BLaER1 treated with 17β-estradiol and CSF1 and Interleukin-3, amounts not matched to agents 10 nM and 100 nM (cell line): ENCODE results near the gene TMEM218.

Experiments
- H3K27ac ChIP-seq, 11 experiments: shearing (Covaris generic); formaldehyde crosslinking; 2 replicates each; pipeline ENCODE4 v1.8.1; 2022
- H3K27me3 ChIP-seq, 11 experiments: shearing (Covaris generic); formaldehyde crosslinking; 2 replicates each; pipeline ENCODE4 v1.8.1; 2022
- H3K36me3 ChIP-seq, 11 experiments: shearing (Covaris generic); formaldehyde crosslinking; 2 replicates each; pipeline ENCODE4 v1.8.1; 2022
- H3K4me1 ChIP-seq, 10 experiments: shearing (Covaris generic); formaldehyde crosslinking; 2 replicates each; pipeline ENCODE4 v1.8.1; 2022
- H3K4me2 ChIP-seq, 11 experiments: shearing (Covaris generic); formaldehyde crosslinking; 2 replicates each; pipeline ENCODE4 v1.8.1; 2022
- H3K4me3 ChIP-seq, 10 experiments: shearing (Covaris generic); formaldehyde crosslinking; 2 replicates each; pipeline ENCODE4 v1.8.1; 2022
- H3K9ac ChIP-seq, 11 experiments: shearing (Covaris generic); formaldehyde crosslinking; 2 replicates each; pipeline ENCODE4 v1.8.1; 2022
- H3K9me3 ChIP-seq, 11 experiments: shearing (Covaris generic); formaldehyde crosslinking; replicated peaks in 1 of 11; 2 replicates each; pipeline ENCODE4 v1.8.1; 2022
- H4K20me1 ChIP-seq, 11 experiments: shearing (Covaris generic); formaldehyde crosslinking; 2 replicates each; pipeline ENCODE4 v1.8.1; 2022
- Cebpa-rat ChIP-seq, 11 experiments: shearing (Covaris generic); IDR thresholded peaks; 2 replicates each; pipeline ENCODE4 v1.8.1; 2022

Gene TMEM218

DNA sequence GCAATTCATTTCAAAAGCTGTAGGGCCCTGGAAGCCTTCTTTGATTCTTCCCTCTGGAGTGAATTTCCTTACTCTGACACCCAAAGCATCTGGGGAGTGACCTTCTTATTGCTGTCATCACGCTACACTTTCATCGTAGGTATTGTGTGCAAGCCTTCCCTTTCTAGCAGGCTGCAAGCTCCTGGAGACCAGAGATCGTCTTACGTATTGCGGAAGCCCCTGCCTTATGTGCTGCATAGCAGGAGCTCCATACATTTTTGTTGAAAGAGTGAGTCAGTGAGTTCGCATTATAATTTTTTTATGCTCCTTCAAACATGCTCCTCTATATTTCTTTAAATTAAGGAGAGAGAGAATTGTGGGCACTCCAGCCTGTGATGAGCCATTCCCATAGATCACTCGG is 21.2 kb upstream of the TMEM218 start:
- H3K27me3 ChIP-seq, result no peaks in the 10 kb centered on the region
- H4K20me1 ChIP-seq, result no peaks in the 10 kb centered on the region
- TF ChIP-seq Cebpa-rat (IDR thresholded peaks at IDR 0.05), result no peak
- no peaks in the 10 kb centered on the region for H3K9me3 ChIP-seq
- no peaks in the 10 kb centered on the region for H3K36me3 ChIP-seq
- no peak overlapping the region for H3K4me3 ChIP-seq
- H3K4me1 ChIP-seq, result peaks cover 0 to 9% (median 0%) of the 10 kb centered on the region in 10 experiments; a peak in 3 of 20 replicates
- H3K4me2 ChIP-seq, result no peak overlapping the region
- H3K9ac ChIP-seq, result no peak overlapping the region
- H3K27ac ChIP-seq, result no peak overlapping the region

DNA sequence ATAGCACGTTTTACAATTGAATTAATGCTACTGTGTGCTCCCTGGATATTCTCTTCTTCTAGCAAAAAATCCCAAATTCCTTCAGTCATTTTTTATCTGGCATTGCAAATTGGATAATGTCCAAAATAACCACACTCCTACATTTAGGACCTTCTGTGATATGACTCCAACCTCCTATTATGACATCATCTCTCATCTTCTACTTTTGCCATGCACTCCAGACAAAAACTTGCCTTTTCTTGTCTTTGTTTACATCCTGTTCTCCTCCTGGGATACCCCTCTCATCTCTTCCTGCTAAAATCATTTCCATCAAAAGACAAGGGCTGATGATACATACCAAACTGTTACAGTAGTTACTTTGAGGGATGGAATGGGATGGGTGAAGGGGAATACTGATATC is 20.6 kb upstream of the TMEM218 start:
- Histone ChIP-seq H3K4me1 (peaks cover 0 to 9% (median 0%) of the 10 kb centered on the region in 10 experiments; a peak in 3 of 20 replicates), H3K36me3 (no peaks in the 10 kb centered on the region), H3K4me3 (no peak overlapping the region), H4K20me1 (no peaks in the 10 kb centered on the region), H3K27ac (no peak overlapping the region), H3K27me3 (no peaks in the 10 kb centered on the region), H3K9ac (no peak overlapping the region), H3K9me3 (no peaks in the 10 kb centered on the region), H3K4me2 (no peak overlapping the region)
- TF ChIP-seq Cebpa-rat (IDR thresholded peaks at IDR 0.05), result no peak

DNA sequence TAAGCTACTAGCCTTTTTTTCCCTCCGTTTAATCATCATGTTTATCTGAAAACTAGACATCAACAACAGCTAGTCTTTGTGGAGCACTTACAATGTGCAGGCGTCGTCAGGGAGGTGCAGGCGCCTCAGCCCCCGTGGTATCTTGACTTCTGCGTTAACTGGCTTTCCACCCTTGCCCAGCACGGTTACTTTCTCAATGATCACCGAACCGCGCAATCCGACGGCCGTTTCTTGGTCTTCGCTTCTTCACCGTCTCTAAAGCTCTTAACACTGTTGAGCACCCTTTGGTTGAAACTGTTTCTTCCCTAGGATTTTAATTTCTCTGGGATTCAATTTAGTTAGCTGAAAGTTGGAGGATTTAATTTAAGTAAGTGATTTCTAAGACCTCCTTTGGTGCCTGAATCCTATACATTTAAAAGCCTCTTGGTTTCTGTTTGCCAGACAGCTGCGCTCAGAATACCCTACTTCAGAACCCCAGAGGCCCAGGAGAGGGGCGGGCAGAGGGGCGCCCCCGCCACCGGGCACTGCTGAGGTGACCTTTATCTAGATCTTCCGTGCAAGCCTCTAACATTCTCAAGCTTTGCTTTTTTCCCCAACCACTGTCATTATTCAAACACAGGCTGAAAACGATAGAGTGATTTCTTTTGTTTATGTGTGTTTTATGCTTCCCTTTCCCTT is 18.0 kb upstream of the TMEM218 start:
- no peak overlapping the region for H3K27ac ChIP-seq
- H4K20me1 ChIP-seq, result no peaks in the 10 kb centered on the region
- TF ChIP-seq Cebpa-rat (IDR thresholded peaks at IDR 0.05), result no peak

DNA sequence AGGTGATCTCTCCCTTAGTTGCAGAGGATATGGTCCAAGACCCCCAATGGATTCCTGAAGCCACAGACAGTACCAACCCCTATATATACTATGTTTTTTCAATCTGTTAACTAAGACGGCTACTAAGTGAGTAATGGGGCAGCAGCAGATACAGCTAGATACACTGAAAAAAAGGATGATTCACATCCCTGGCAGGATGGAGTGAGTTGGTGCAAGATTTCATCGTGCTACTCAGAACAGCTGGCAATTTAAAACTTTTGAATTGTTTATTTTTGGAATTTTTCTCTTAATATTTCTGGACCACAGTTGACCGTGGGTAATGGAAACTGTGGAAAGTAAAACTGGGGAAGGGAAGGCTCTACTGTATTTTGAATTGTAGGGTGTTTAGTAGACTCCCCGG is 17.0 kb upstream of the TMEM218 start:
- Histone ChIP-seq H3K4me1 (peaks cover 0 to 19% (median 5%) of the 10 kb centered on the region in 10 experiments; a peak in 10 of 20 replicates), H3K4me3 (no peak overlapping the region), H3K27ac (no peak overlapping the region), H3K4me2 (no peak overlapping the region), H3K36me3 (no peaks in the 10 kb centered on the region), H3K27me3 (no peaks in the 10 kb centered on the region), H3K9me3 (peaks cover 0 to 4% (median 0%) of the 10 kb centered on the region in 11 experiments; a peak in 1 of 22 replicates), H4K20me1 (no peaks in the 10 kb centered on the region), H3K9ac (no peak overlapping the region)
- TF ChIP-seq Cebpa-rat (IDR thresholded peaks at IDR 0.05), result no peak

More for the DNA sequence above, 18.0 kb upstream of the TMEM218 start:
- H3K4me1 ChIP-seq, result peaks cover 0 to 9% (median 2%) of the 10 kb centered on the region in 10 experiments; a peak in 9 of 20 replicates
- no peaks in the 10 kb centered on the region for H3K36me3 ChIP-seq
- no peaks in the 10 kb centered on the region for H3K9me3 ChIP-seq
- no peak overlapping the region for H3K4me3 ChIP-seq
- H3K9ac ChIP-seq, result no peak overlapping the region
- H3K4me2 ChIP-seq, result no peak overlapping the region
- no peaks in the 10 kb centered on the region for H3K27me3 ChIP-seq

DNA sequence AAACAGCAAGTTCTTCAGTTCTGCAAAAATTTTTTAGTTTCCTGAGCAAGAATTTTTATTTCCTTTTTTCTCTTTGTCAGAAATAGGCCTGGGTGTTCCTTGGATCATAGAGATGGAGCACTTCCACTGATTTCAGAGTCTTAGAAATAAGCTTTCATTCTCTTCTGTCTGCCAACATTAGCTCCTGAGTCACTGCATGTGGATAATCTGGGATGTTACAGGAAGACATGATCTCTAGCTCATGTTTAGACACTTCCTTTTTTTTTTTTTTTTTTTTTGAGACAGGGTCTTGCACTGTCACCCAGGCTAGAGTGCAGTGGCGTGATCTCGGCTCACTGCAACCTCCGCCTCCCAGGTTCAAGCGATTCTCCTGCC is 13.2 kb upstream of the TMEM218 start:
- H3K9me3 ChIP-seq, result peaks cover 0 to 4% (median 0%) of the 10 kb centered on the region in 11 experiments; a peak in 1 of 22 replicates
- H3K4me2 ChIP-seq, result peak overlapping the region in 4 of 11 experiments; percentile 48 to 75 (median 61); a peak in 8 of 22 replicates
- no peaks in the 10 kb centered on the region for H3K36me3 ChIP-seq
- H3K27me3 ChIP-seq, result no peaks in the 10 kb centered on the region
- H4K20me1 ChIP-seq, result no peaks in the 10 kb centered on the region
- no peak overlapping the region for H3K27ac ChIP-seq
- H3K9ac ChIP-seq, result no peak overlapping the region
- peaks cover 0 to 23% (median 5%) of the 10 kb centered on the region in 10 experiments; a peak in 10 of 20 replicates for H3K4me1 ChIP-seq
- no peak for TF ChIP-seq Cebpa-rat (IDR thresholded peaks at IDR 0.05)
- H3K4me3 ChIP-seq, result no peak overlapping the region

DNA sequence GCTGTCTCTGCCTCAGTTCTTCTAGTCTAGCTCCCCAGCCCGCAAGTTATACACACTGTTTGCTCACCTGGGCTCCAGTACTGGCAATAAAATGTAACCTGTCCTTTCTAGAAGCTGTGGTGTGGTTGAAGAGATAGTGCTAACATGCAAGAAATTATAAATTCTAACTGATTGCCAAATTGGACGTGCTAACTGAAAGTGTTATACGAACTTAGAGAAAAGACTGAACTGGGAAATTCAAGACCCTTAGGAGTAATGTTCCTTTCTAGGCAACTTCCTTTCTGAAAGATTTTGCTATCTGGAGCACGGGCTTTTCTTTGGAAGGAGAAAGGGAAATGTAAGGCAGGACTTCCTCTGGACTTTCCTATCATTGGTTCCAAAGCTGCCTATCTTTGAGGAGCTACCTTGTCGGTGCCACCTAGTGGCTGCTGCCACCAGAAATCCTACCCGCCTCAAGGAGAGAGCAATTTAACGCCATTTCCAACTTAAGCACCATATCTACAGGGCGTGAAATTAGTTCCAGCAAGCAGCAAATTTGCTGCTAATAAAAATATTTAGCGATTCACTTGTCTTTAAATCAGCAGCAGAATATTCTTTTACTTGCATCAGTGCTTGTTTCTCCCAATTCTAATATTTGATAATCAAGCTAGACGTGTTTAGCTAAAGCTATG is 12.7 kb upstream of the TMEM218 start:
- peaks cover 0 to 4% (median 0%) of the 10 kb centered on the region in 11 experiments; a peak in 1 of 22 replicates for H3K9me3 ChIP-seq
- no peaks in the 10 kb centered on the region for H3K27me3 ChIP-seq
- H3K4me3 ChIP-seq, result no peak overlapping the region
- H3K9ac ChIP-seq, result no peak overlapping the region
- no peak for TF ChIP-seq Cebpa-rat (IDR thresholded peaks at IDR 0.05)
- no peaks in the 10 kb centered on the region for H4K20me1 ChIP-seq
- H3K4me1 ChIP-seq, result peaks cover 0 to 23% (median 5%) of the 10 kb centered on the region in 10 experiments; a peak in 10 of 20 replicates
- peak overlapping the region in 4 of 11 experiments; percentile 48 to 75 (median 61); a peak in 8 of 22 replicates for H3K4me2 ChIP-seq
- H3K36me3 ChIP-seq, result no peaks in the 10 kb centered on the region
- no peak overlapping the region for H3K27ac ChIP-seq

DNA sequence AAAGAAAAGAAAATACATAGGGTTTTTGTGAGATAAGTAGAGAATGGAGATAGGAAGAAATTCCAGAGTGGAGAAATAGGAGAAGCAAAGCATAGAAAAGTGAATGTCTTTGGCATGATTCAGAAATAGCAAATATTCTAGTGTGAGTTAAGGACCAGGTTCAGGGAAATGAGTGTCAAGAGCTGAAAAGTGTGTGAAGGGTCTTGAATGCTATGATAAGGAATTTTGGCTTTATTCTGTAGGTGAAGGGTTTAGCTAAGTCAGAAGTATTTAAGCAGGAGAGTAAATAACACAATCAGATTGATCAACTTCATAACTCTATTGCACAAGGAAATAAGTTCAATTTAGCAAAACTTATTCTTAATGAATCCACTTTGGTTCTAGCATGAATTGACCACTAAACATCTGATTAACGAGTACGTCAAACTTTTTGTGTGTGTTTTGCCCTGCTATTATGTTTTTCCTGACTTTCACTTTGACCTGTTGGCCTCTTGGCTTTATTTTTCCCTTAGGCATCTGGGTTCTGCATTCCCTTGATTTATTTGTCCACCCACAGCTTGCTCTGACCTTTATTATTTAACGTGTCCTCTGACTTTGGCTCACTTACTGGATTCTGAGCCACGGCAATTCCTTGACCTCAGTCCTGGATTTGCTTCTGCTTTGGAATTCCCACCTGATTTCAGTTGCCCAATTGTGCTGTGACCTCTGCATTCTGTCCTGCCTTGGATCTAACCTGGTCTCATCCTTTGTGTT is 11.9 kb upstream of the TMEM218 start:
- no peak overlapping the region for H3K4me3 ChIP-seq
- H3K9me3 ChIP-seq, result peaks cover 0 to 4% (median 0%) of the 10 kb centered on the region in 11 experiments; a peak in 1 of 22 replicates
- H3K9ac ChIP-seq, result no peak overlapping the region
- H3K4me1 ChIP-seq, result peaks cover 0 to 23% (median 5%) of the 10 kb centered on the region in 10 experiments; a peak in 10 of 20 replicates
- H3K36me3 ChIP-seq, result no peaks in the 10 kb centered on the region
- no peaks in the 10 kb centered on the region for H3K27me3 ChIP-seq
- no peak for TF ChIP-seq Cebpa-rat (IDR thresholded peaks at IDR 0.05)
- H4K20me1 ChIP-seq, result no peaks in the 10 kb centered on the region
- peak overlapping the region in 3 of 11 experiments; percentile 58 to 75 (median 64); a peak in 6 of 22 replicates for H3K4me2 ChIP-seq
- no peak overlapping the region for H3K27ac ChIP-seq

DNA sequence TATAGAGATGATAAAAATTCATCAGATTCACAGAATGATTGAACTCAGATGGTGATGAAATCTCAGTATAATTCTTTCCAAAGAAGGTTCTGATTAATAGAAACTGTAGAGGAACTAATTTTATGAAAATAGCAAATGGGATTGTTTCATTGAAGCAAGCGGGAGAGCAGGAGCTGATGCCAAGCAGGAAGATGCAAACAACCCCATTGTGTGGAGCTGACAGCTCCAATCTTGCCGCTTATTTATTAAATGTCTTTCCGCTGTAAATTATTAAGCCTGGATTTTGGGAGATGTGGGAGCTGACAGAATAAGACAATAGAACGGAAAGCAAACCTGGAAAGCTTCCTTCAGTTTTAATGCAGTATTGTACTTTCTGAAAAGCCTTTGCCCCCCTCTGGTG is 6.0 kb upstream of the TMEM218 start:
- Histone ChIP-seq H3K4me2 (no peak overlapping the region), H3K4me3 (no peak overlapping the region), H3K27me3 (no peaks in the 10 kb centered on the region), H3K4me1 (no peaks in the 10 kb centered on the region), H3K36me3 (no peaks in the 10 kb centered on the region), H3K27ac (no peak overlapping the region), H4K20me1 (no peaks in the 10 kb centered on the region), H3K9ac (no peak overlapping the region), H3K9me3 (peaks cover 0 to 12% (median under 1%) of the 10 kb centered on the region in 11 experiments; a peak in 7 of 22 replicates)
- no peak for TF ChIP-seq Cebpa-rat (IDR thresholded peaks at IDR 0.05)

DNA sequence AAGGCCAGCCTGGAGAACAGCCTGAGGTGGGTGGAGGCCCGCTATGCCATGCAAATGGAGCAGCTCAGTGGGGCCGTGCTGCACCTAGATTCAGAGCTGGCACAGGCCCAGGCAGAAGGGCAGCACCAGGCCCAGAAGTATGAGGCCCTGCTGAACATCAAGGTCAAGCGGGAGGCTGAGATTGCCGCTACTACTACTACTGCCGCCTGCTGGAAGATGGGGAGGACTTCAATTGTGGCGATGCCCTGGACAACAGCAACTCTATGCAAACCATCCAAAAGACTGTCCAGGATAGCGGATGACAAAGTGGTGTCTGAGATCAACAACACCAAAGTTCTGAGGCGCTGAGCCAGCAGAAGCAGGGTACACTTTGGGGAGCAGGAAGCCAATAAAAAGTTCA is 3.1 kb upstream of the TMEM218 start:
- no peak for TF ChIP-seq Cebpa-rat (IDR thresholded peaks at IDR 0.05)
- H3K27me3 ChIP-seq, result no peaks in the 10 kb centered on the region
- H3K9me3 ChIP-seq, result peaks cover 0 to 14% (median 5%) of the 10 kb centered on the region in 11 experiments; a peak in 8 of 22 replicates
- H3K4me1 ChIP-seq, result peaks cover 12 to 20% (median 14%) of the 10 kb centered on the region in 10 experiments
- no peak overlapping the region for H3K4me3 ChIP-seq
- H4K20me1 ChIP-seq, result no peaks in the 10 kb centered on the region
- H3K9ac ChIP-seq, result no peak overlapping the region
- H3K27ac ChIP-seq, result no peak overlapping the region
- peaks cover 0 to 3% (median 0%) of the 10 kb centered on the region in 11 experiments; a peak in 1 of 22 replicates for H3K36me3 ChIP-seq
- H3K4me2 ChIP-seq, result no peak overlapping the region
